CD4-positive, alpha-beta T cell treated with Interleukin-15 for 4 hours (primary cell): ENCODE data around the gene TAAR9.
"Not testable (repeated sequence)": the region's sequence is repeated elsewhere in the genome, so short reads cannot be mapped to it uniquely, and the experiment has no call there.

Experiments
- DNase-seq: peaks from one replicate; pipeline ENCODE4 v3.0.0-alpha.2; 2020; ENCODE audit warnings: low spot score

The TAAR9 gene

DNA sequence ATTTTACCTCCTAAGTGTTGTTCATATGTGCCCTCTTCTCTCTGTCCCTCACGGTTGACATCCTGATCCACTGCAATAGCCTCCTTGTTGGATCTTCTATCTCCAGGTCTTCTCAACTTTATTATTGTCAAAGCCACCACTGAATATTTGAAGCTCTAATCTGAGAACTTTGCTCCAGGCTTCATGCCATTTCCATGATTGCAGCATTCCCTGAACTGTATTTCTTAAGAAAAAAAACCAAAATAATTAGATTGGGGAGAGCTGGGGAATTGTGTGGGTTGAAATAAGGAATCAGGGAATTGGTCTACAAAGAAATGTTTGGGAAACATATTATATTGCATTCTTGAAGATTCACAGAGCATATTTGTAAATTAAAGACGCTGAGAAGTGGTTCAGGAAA lies 22.7 kb upstream of the TAAR9 start:
- DNase-seq, result no peak

DNA sequence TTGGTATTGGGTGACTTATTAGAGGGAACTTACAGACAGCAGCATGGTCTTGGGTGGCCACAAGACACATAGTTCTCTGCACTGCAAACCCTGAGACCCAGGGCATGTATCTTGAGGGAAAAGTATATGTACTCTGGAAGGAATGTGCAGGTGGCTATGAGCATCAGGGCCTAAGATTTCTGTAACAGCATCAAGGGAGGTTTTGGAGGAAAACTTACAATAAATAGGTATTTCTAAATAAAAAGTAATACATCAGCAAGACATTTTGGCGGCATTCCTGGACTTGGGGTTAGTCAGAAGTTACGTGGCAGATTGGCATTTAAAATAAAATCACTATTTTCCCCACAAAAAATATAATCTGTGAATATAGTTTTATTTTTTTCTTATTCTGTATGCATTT lies 17.1 kb upstream of the TAAR9 start:
- DNase-seq, result no peak

DNA sequence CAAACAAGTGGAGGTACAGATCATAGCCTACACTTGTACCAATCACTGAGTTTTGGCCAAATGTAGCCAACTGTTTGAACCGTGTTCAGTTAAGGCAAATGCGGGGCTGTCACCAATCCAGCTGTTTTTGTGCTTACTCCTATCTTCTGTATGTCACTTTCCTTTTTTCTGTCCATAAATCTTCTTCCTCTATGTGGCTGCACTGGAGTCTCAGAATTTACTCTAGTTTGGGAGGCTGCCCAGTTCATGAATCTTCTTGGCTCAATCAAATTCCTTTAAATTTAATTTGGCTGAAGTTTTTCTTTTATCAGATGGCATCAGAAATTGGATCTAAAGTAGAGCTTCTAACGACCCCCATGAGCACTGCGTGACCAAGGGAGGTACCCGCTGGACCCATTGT lies 13.4 kb upstream of the TAAR9 start:
- no peak for DNase-seq

DNA sequence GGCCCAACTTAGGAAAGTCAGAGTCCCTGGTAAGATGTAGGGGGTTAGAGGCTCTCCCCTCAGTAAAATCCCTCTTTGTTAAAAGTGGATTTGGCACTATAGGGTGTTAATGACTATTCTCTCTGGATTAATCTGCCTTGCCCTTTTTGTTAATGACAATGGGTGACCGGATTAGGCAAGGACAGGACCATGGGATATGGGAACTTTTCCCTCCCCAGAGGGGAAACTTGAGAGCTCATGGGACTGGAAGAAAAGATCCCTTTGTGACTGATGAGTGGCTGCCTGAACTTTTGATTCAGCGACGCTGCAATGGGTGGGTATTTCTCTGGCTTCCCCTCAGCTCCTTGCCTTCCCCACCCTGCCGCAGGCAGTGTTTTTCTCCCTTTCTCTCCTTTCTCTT lies 12.2 kb upstream of the TAAR9 start:
- DNase-seq, result no peak

DNA sequence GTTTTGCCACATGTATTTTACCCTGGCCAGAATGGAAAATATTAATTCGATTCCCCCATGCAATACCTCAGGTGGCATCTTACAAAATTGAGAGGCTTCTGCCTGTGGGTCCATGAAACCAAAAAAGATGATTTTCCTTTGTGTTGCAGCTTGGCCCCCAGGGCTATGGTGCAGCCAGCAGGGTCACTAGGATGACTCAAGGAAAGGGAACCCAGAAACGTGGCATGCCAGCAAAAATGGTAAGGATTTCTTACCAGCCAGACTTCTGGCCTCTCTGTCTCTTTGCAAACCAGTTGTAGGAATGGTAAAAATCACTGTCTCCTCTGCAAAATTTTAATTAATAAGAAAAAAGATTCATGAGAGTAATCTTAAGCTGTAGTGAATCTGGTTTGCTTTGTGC lies 11.6 kb upstream of the TAAR9 start:
- DNase-seq, result no peak

DNA sequence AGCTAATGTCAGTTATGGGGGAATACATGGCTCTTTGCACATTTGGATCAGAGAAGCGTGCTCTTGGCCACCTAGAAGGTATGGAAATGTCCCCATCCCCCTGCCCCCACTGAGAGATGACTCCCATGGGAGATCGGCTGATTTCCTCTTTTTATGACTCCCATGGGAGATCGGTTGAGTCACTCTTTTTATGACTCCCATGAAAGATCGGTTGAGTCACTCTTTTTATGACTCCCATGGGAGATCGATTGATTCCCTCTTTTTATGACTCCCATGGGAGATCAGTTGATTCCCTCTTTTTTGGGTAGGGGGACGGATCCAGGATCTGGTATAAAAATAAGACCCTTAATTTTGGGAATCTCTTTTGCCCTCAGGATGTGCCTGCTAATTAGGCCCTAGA lies 10.3 kb upstream of the TAAR9 start:
- no peak for DNase-seq

DNA sequence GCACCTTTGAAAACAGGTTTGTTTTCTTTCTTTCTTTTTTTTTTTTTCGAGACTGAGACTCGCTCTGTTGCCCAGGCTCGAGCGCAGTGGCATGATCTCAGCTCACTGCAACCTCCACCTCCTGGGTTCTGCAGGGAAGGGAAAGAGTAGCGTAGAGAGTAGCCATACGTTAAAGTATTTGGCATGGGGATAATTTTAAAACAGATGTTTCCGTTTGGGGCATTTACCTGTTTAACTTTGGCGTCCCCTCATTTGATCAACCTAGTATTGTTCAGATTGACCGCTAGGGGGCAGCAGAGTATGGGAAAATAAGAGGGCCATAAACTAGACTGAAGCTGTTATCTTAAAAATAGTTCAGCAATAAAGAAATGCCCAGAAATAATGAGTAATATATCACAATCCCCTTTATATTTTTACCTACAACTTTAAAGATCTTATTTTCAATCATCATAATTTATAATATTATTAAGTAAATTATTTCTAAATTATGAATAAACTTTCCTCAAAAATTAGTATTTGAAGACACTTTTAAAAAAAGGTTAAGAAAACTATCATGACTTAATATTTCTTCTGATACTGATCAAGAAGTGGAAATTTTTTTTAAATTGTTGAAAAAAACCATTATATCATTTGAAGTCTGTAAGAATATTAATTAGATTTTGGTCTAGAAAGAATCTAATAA lies 7.6 kb upstream of the TAAR9 start:
- peak; percentile 73 for DNase-seq

DNA sequence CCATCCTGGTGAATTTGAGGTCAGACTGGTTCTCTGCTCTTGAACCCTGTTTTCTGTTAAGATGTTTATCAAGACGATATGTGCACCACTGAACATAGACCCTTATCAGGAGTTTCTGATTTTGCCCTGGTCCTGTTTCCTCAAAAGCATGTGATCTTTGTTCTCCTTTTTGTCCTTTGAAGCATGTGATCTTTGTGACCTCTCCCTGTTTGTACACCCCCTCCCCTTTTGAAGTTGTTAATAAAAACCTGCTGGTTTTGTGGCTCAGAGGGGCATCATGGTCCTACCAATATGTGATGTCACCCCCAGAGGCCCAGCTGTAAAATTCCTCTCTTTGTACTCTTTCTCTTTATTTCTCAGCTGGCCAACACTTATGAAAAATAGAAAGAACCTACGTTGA lies 3.5 kb upstream of the TAAR9 start:
- not testable (repeated sequence) for DNase-seq

DNA sequence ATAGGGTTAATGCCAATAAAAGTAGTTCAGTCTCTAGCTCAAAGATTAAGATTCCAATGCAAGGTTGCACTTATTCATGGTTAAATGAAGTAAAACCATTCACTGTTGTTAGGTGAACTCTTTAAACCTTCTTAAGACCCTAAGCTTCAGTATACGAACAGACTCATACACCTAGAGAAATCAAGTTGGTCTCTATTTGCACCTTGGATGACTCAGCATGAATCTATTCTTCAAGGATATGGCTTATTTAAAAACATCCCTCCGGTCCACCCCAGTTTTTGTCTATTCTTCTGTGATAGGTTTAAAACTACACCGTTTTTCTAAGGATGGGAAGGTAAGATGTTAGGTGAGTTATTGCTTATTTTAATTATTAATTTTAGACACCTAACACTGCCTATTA lies 932 bp upstream of the TAAR9 start:
- no peak for DNase-seq

DNA sequence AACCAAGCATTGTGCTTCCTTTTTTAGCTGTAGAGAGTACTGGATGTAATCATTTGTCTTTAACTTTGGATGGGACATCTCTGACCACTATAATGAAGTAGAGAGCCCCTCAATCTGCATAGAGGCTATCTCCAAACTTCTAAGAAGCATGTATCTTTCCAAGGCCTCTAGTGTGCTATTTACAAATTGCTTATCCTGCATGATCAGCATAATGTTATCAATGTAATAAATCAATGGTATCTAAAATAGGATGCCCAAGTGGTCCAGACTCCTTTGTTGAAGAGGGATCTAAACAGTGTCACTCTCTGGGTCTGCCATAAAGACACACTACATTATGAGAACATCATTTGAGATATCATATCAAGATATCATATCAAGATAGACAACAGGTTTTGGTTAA lies 6.7 kb downstream of the TAAR9 start:
- no peak for DNase-seq

DNA sequence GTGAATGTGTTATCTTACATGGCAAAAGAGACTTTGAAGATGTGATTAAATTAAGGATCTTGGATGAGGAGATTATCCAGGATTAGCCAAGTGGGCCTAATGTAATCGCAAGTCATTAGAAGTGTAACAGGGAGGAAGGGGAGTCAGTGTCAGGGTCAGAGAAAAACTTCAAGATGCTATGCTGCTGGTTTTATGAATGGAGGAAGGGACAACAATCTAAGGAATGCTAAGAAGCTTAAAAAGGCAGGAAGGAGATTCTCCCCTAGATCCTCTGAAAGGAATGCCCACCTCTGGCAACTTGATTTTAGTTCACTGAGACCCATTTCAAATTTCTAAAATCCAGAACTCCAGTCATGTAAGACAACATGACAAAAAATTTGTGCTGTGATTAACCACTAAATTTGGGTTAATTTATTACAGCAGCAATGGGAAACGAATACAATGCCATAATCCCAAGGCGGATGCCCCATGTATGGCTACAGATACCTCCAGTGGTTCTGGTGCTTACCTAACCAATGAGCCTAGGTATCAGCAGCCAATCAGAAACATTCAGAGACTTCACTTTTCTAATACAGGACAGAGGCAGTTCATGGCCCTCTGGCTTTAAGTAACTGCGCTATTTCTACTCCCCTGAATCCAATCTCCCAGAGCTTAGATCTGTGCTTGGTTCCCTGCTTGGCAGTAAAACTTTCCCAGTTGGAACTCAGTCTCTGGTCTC lies 10.8 kb downstream of the TAAR9 start:
- no peak for DNase-seq

DNA sequence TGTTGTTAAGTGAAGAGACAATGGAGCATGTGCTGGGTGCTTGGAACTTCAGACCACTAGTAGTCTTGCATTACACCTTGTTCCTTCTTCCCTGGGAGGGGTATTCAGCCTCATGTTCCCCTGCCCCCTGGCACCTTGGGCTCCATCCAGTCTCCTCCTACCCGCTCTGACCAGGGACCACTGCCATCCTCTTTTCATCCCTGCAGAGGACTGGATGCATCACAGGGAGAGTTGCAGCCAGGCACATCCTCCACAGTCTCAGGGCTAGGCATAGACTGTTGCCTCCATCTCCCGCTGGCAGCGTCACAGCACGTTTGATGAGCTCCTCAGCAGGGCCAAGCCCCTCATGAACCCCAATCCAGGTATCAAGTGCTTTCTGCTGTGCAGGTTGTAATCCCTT lies 13.1 kb downstream of the TAAR9 start:
- no peak for DNase-seq

DNA sequence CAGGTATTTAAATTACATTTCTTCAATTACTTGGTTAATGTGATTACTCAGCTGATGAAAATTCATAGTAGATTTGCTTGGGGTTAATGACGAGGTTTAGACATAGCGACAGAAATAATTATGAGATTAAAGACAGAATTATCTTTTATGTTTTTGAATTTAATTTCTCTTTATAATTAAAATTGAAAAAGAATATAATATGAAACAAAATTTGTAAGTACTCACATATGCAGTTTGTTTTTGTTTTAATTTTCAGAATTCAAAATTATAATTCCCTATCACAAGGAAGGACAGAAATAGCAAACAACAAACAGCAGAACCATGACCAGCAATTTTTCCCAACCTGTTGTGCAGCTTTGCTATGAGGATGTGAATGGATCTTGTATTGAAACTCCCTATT lies 14.3 kb downstream of the TAAR9 start, which contains the start of gene TAAR8:
Gene TAAR8, plus strand, starts transcription at position 301 of the 400 bp plus-strand sequence. Its CDS starts 21 bp downstream, at position 322.
- no peak for DNase-seq

DNA sequence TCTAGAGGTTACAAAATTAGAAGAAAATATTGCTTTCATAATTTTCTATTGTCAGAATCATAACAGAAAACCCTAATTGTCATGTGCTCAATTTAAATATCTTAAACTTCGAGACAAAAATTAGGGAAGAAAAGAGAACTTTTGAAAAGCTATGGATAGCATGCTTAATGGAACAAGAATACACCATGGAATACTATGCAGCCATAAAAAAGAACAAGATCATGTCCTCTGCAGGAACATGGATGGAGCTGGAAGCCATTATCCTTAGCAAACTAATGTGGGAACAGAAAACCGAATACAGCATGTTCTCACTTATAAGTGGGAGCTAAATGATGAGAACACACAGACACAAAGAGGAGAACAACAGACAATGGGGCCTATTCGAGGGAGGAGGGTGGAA lies 22.0 kb downstream of the TAAR9 start:
- not testable (repeated sequence) for DNase-seq

DNA sequence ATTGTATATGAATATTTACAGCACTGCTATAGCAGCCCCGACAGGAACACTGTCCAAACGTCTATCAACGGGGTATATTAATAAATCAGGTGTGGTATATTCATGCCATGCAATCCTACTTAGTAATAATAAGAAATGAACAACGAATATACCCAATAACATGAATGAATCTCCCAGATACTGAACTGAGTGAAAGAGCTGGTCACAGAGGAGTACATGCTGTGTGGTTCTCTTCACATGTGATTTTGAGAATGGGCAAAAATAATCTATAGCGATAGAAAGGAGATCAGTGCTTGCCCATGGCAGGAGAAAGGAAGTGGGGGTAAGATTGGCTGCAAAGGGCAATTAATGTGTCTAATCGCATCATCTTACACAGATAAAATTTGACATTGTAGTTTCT lies 28.3 kb downstream of the TAAR9 start:
- no peak for DNase-seq

DNA sequence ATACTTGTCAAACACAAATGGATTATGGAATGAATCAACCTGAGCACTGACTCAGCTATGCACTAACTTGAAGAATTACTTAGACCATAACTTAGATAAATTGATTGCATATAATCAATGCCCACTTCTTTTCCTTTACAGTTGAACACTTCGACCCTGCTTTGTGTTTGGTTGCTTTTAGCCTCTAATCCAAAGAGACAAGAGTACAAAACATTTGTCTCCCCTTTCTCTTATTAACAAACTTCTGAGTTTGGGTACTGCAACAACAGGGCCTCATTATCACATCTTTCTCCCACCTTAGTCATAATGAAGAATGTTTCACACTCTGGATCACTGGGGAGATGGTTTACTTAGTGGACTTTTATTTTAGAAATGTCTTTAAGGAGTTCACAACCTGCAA lies 29.5 kb downstream of the TAAR9 start:
- no peak for DNase-seq

DNA sequence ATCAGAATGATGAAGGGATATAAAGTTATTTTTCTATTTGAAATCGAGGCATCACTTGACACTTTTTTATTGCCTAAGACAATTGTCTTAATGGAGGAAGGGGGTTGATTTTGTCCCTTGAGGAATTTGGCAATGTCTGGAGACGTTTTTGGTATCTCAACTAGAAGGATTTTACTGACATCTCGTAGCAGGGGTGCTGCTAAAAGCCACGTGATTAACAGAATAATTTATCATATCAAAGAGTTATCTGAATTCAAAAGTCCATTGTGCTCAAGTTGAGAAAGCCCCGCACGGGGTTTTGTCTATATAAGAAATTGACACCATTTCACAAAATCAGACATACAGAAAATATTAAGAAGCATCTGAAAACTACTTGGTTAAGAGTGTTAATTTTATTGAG lies 30.5 kb downstream of the TAAR9 start:
- DNase-seq, result no peak

DNA sequence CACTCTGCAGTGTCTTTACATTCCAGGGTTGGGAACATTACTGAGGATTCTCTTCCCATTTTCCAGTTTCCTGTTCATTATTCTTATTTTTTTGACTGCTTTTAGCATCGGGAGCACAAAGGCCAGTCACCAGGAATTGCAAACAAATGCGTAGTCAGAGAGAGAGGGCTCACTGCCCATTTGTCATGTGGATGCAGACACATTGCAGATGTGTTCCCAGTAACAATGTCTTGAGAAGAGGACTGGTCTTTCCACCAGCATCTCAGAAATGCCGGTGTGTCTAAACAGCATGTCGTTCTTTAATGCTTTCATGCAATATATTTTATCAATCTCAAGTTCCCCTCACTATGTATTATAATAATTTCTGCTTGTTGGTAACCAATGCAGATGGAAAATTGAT lies 31.1 kb downstream of the TAAR9 start:
- DNase-seq, result no peak

DNA sequence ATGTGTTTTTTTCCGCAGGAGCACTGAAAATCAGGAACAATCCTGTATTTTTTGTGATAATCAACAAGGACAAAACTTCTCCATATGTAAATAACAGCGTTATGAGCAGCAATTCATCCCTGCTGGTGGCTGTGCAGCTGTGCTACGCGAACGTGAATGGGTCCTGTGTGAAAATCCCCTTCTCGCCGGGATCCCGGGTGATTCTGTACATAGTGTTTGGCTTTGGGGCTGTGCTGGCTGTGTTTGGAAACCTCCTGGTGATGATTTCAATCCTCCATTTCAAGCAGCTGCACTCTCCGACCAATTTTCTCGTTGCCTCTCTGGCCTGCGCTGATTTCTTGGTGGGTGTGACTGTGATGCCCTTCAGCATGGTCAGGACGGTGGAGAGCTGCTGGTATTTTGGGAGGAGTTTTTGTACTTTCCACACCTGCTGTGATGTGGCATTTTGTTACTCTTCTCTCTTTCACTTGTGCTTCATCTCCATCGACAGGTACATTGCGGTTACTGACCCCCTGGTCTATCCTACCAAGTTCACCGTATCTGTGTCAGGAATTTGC lies 32.2 kb downstream of the TAAR9 start, which contains the start of gene TAAR6:
Gene TAAR6, plus strand, starts transcription at position 102 of the 557 bp plus-strand sequence. Its CDS starts 0 bp downstream, at position 102.
- no peak for DNase-seq

DNA sequence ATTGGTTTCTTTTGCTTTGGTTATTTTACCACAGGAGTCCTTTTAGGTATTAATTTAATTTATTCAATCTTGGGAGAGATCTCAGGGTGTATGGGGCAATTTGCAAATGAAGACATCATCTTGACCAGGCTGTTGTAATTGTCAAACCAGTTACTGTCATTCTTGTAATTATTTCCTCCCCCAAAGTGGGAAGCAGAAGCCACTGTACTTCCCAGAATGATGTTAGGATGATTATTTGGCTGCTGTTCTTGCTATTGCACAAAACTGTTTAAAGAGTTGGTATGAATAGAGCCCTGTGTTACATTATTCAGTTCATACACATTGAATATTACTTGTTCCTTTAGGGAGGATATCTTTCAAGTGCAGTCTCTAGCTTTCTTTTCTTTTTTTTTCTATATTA lies 33.7 kb downstream of the TAAR9 start:
- no peak for DNase-seq

DNA sequence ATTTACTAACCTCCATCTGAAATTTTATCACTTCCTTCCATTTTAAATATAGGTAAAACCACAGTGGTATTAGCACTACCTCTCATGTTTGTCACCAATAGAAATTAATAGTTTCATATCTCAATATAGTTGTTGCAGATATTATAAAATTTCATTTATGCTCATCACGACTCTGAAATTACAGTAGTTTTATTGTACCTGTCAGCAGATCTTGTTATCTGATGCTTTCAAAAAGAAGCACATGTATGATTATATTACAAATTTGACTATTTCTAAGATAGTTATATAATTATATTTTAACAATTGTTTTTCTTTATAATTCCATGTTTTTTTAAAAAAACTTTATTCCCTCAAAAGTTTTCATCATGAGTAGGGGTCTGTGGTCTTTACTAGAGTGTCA lies 46.6 kb downstream of the TAAR9 start:
- DNase-seq, result no peak

DNA sequence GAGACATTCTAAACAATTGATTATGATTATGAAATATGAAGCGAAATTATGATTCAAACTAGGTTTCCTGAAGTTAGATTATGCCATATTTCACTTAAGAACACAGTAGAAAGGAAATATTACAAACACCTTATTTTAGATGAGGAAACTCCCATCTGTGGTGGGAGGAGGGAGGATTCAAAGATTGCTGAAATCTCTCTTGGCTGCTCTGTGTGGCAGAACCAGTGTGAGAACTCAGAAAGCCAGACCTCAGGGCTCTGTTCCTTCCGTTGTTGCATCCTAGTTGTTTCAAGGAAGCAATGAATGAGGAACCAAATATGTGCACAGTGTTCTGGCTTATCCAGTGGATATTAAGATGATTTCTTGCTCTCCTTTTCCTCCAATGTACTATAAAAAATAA lies 49.3 kb downstream of the TAAR9 start:
- no peak for DNase-seq
